Activated CD4-positive, alpha-beta T cell treated with anti-CD3 and anti-CD28 coated beads, Interleukin-2, amount 10 ng/mL, durations not matched to agents 7 days and 5 days (primary cell): Measurements from ENCODE around the gene WDR44. TPM values are rescaled to one million over a fixed set of nuclear protein-coding genes. Genes with fewer than 3 reads are reported as not detected.
"Not testable (repeated sequence)": the region's sequence is repeated elsewhere in the genome, so short reads cannot be mapped to it uniquely, and the experiment has no call there.

Source experiments
- CTCF ChIA-PET: fragments of 350-600 bp; sonication (Branson Sonifier 250); formaldehyde crosslinking; loops from one replicate; lab custom pipeline; 2021; ENCODE audit warnings: antibody characterized with exemption; lab: Charles Lee
- POLR2A ChIA-PET: fragments of 350-600 bp; sonication (Branson Sonifier 250); formaldehyde crosslinking; loops from one replicate; lab custom pipeline; 2021; ENCODE audit warnings: antibody characterized with exemption; lab: Charles Lee
- DNase-seq: peaks from one replicate; pipeline ENCODE4 v3.0.0-alpha.2; 2020
- H3K27ac Mint-ChIP-seq: one replicate; pipeline ENCODE4 v1.8.0; 2021; ENCODE audit warnings: mild to moderate bottlenecking, moderate library complexity, mixed read lengths
- H3K27me3 Mint-ChIP-seq: one replicate; pipeline ENCODE4 v1.8.0; 2021; ENCODE audit warnings: mixed read lengths
- H3K36me3 Mint-ChIP-seq: one replicate; pipeline ENCODE4 v1.8.0; 2021; ENCODE audit warnings: low read depth, mixed read lengths
- H3K4me1 Mint-ChIP-seq: one replicate; pipeline ENCODE4 v1.8.0; 2021; ENCODE audit warnings: mixed read lengths
- H3K4me3 Mint-ChIP-seq: one replicate; pipeline ENCODE4 v1.8.0; 2021; ENCODE audit warnings: mild to moderate bottlenecking, moderate library complexity, mixed read lengths
- H3K9me3 Mint-ChIP-seq: one replicate; pipeline ENCODE4 v1.8.0; 2021; ENCODE audit warnings: mixed read lengths
- total RNA-seq, 2 experiments: library from RNA; stranded (reverse); gene quantifications; one replicate each; pipeline ENCODE4 v1.2.3, GENCODE V29; 2021

Gene WDR44
- total RNA-seq, 2 experiments from 2014 or later, result 21.7 to 23.3 TPM

- Mint-ChIP-seq H3K4me3 (no peak overlapping the region), H3K9me3 (no peaks in the 10 kb centered on the region), H3K27me3 (no peaks in the 10 kb centered on the region), H3K4me1 (peaks cover 2% of the 10 kb centered on the region), H3K27ac (no peak overlapping the region), H3K36me3 (no peaks in the 10 kb centered on the region)
- ChIA-PET POLR2A (no interaction called here), CTCF (no interaction called here)
- no peak for DNase-seq
These were observed 118.6 kb downstream of the WDR44 start for GRCh38 chrX:118464501-118464900.

GRCh38 chrX:118468122-118468521, 122.2 kb downstream of the WDR44 start:
- CTCF ChIA-PET, result interaction anchor here (1.3 kb wide), 1 partner anchor 22 kb away, joined by 3 read pairs; no protein-coding TSS in a partner anchor
- DNase-seq, result no peak

GRCh38 chrX:118470721-118471347, 124.9 kb downstream of the WDR44 start:
- CTCF ChIA-PET, result interaction anchor here (0.6 to 1.2 kb wide), 3 partner anchors 11 to 234 kb away, joined by 3 to 6 read pairs (median 6); no protein-coding TSS in a partner anchor
- H3K9me3 Mint-ChIP-seq, H3K36me3 Mint-ChIP-seq, H3K4me3 Mint-ChIP-seq, H3K27ac Mint-ChIP-seq, H3K4me1 Mint-ChIP-seq, POLR2A ChIA-PET, DNase-seq, H3K27me3 Mint-ChIP-seq: not testable (repeated sequence)

More at GRCh38 chrX:118468122-118468521, 122.2 kb downstream of the WDR44 start:
- Mint-ChIP-seq H3K36me3 (no peaks in the 10 kb centered on the region), H3K4me1 (no peaks in the 10 kb centered on the region), H3K27ac (no peak overlapping the region), H3K9me3 (no peaks in the 10 kb centered on the region), H3K27me3 (no peaks in the 10 kb centered on the region), H3K4me3 (no peak overlapping the region)
- POLR2A ChIA-PET, result no interaction called here

- ChIA-PET POLR2A (no interaction called here), CTCF (no interaction called here)
- H3K4me1 Mint-ChIP-seq, result no peaks in the 10 kb centered on the region
- H3K4me3 Mint-ChIP-seq, result no peak overlapping the region
- DNase-seq, result no peak
- no peaks in the 10 kb centered on the region for H3K9me3 Mint-ChIP-seq
- no peaks in the 10 kb centered on the region for H3K27me3 Mint-ChIP-seq
- no peak overlapping the region for H3K27ac Mint-ChIP-seq
- no peaks in the 10 kb centered on the region for H3K36me3 Mint-ChIP-seq
These were observed 128.7 kb downstream of the WDR44 start for GRCh38 chrX:118474586-118474985.

GRCh38 chrX:118475903-118476302, 130.0 kb downstream of the WDR44 start:
- Mint-ChIP-seq H3K4me1 (no peaks in the 10 kb centered on the region), H3K36me3 (no peaks in the 10 kb centered on the region), H3K4me3 (no peak overlapping the region), H3K27ac (no peak overlapping the region), H3K9me3 (no peaks in the 10 kb centered on the region), H3K27me3 (no peaks in the 10 kb centered on the region)
- no peak for DNase-seq
- POLR2A ChIA-PET, result no interaction called here
- CTCF ChIA-PET, result no interaction called here

- no peak overlapping the region for H3K4me3 Mint-ChIP-seq
- H3K27ac Mint-ChIP-seq, result no peak overlapping the region
- no peak for DNase-seq
- ChIA-PET POLR2A (no interaction called here), CTCF (no interaction called here)
- H3K36me3 Mint-ChIP-seq, result no peaks in the 10 kb centered on the region
- H3K4me1 Mint-ChIP-seq, result no peaks in the 10 kb centered on the region
- H3K27me3 Mint-ChIP-seq, result no peaks in the 10 kb centered on the region
- H3K9me3 Mint-ChIP-seq, result no peaks in the 10 kb centered on the region
These were observed 134.3 kb downstream of the WDR44 start for GRCh38 chrX:118480172-118480571.

- H3K27me3 Mint-ChIP-seq, H3K9me3 Mint-ChIP-seq, H3K27ac Mint-ChIP-seq, H3K4me1 Mint-ChIP-seq, POLR2A ChIA-PET, DNase-seq, H3K36me3 Mint-ChIP-seq, H3K4me3 Mint-ChIP-seq: not testable (repeated sequence)
- CTCF ChIA-PET, result interaction anchor here (0.6 kb wide), 1 partner anchor 489 kb away, joined by 3 read pairs; no protein-coding TSS in a partner anchor
These were observed 136.5 kb downstream of the WDR44 start for GRCh38 chrX:118482384-118482783.

GRCh38 chrX:118484216-118484903, 138.5 kb downstream of the WDR44 start:
- no peak for DNase-seq
- Mint-ChIP-seq H3K27ac (no peak overlapping the region), H3K36me3 (no peaks in the 10 kb centered on the region), H3K4me3 (no peak overlapping the region), H3K27me3 (no peaks in the 10 kb centered on the region), H3K9me3 (no peaks in the 10 kb centered on the region), H3K4me1 (no peaks in the 10 kb centered on the region)
- CTCF ChIA-PET, result no interaction called here
- POLR2A ChIA-PET, result no interaction called here

- DNase-seq, H3K4me3 Mint-ChIP-seq, H3K27me3 Mint-ChIP-seq, H3K36me3 Mint-ChIP-seq, H3K4me1 Mint-ChIP-seq, POLR2A ChIA-PET, H3K27ac Mint-ChIP-seq, H3K9me3 Mint-ChIP-seq, CTCF ChIA-PET: not testable (repeated sequence)
These were observed 140.8 kb downstream of the WDR44 start for GRCh38 chrX:118486693-118487092.

- DNase-seq, result no peak
- Mint-ChIP-seq H3K9me3 (no peaks in the 10 kb centered on the region), H3K4me1 (peaks cover 19% of the 10 kb centered on the region), H3K4me3 (no peak overlapping the region), H3K27ac (no peak overlapping the region), H3K27me3 (no peaks in the 10 kb centered on the region), H3K36me3 (peaks cover 14% of the 10 kb centered on the region)
- POLR2A ChIA-PET, result no interaction called here
- CTCF ChIA-PET, result no interaction called here
These were observed 147.1 kb downstream of the WDR44 start for GRCh38 chrX:118493016-118493415.

GRCh38 chrX:118493653-118494297, 147.9 kb downstream of the WDR44 start:
- ChIA-PET CTCF (interaction anchor here (0.6 kb wide), 1 partner anchor 38 kb away, joined by 3 read pairs; no protein-coding TSS in a partner anchor), POLR2A (no interaction called here)
- H3K4me3 Mint-ChIP-seq, result no peak overlapping the region
- H3K27ac Mint-ChIP-seq, result no peak overlapping the region
- H3K27me3 Mint-ChIP-seq, result no peaks in the 10 kb centered on the region
- peaks cover 24% of the 10 kb centered on the region for H3K4me1 Mint-ChIP-seq
- DNase-seq, result no peak
- no peaks in the 10 kb centered on the region for H3K9me3 Mint-ChIP-seq
- H3K36me3 Mint-ChIP-seq, result peaks cover 14% of the 10 kb centered on the region

- Mint-ChIP-seq H3K4me3 (peak within 1 kb of the TSS; percentile 98), H3K36me3 (peaks cover 22% of the 10 kb centered on the region), H3K27me3 (no peaks in the 10 kb centered on the region), H3K27ac (peak within 1 kb of the TSS; percentile 100), H3K9me3 (no peaks in the 10 kb centered on the region), H3K4me1 (peaks cover 33% of the 10 kb centered on the region)
- ChIA-PET POLR2A (interaction anchor here (0.7 to 1.9 kb wide), 2 partner anchors 27 to 33 kb away, joined by 3 to 6 read pairs; no protein-coding TSS in a partner anchor), CTCF (interaction anchor here (0.6 to 1.5 kb wide), 5 partner anchors 27 to 147 kb away, joined by 3 read pairs; no protein-coding TSS in a partner anchor)
- peak; percentile 87 for DNase-seq
These were observed 149.4 kb downstream of the WDR44 start, which contains the start of gene DOCK11 for GRCh38 chrX:118495061-118495921. TSS of gene DOCK11 (plus strand) at chrX:118495815. CDS start at chrX:118495972, 157 bp downstream.
